ENCODE measurements around the gene GBX2.

Gene GBX2

DNA sequence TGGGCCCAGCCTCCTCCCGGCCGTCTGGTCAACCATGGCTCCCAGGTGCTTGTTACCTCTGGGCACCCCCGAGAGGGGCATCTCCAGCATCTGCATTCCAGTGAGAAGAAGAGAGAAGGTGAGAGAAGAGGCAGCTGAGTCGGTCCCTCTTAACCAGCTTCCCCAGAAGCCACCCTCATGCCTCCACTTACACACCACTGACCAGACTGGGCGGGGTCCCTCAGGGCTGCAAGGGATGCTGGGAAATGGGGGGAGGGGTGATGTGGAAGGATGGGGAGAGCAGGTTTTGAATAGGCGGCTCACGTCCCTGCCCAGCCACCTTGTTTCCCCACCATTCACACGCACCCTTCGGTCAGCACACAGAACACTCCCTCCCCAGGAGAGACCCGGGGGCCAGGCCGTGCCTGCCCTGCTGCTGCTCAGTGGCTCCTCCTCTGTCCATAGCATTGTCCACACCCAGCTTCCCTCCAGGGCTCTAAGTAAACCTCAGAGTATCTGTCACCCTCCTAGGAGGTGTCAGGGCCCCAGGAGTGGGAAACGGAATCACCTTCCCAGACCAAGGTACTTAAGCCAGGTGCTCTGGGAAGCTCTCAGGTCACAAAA, 34.7 kb downstream of the GBX2 start:
- H3K4me3 ChIP-seq (replicated peaks; ENCODE audit: insufficient read depth, low read length): no peak overlapping the region
- no peaks in the 10 kb centered on the region for H3K27me3 ChIP-seq (ENCODE audit: insufficient read depth, poor library complexity, severe bottlenecking)
- no peak for DNase-seq (ENCODE audit: low read depth in 1 of 2, low spot score in 1 of 2)
- H3K27ac ChIP-seq (replicated peaks): no peak overlapping the region
- TF ChIP-seq GABPA (IDR thresholded peaks at IDR 0.05; ENCODE audit: low read depth) (no peak), POLR2AphosphoS5 (IDR thresholded peaks at IDR 0.05; ENCODE audit: low read depth) (no peak), SPI1 (IDR thresholded peaks at IDR 0.05; ENCODE audit: borderline replicate concordance, low read depth) (no peak)
- TF ChIP-seq, protein P1, sequence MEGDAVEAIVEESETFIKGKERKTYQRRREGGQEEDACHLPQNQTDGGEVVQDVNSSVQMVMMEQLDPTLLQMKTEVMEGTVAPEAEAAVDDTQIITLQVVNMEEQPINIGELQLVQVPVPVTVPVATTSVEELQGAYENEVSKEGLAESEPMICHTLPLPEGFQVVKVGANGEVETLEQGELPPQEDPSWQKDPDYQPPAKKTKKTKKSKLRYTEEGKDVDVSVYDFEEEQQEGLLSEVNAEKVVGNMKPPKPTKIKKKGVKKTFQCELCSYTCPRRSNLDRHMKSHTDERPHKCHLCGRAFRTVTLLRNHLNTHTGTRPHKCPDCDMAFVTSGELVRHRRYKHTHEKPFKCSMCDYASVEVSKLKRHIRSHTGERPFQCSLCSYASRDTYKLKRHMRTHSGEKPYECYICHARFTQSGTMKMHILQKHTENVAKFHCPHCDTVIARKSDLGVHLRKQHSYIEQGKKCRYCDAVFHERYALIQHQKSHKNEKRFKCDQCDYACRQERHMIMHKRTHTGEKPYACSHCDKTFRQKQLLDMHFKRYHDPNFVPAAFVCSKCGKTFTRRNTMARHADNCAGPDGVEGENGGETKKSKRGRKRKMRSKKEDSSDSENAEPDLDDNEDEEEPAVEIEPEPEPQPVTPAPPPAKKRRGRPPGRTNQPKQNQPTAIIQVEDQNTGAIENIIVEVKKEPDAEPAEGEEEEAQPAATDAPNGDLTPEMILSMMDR (IDR thresholded peaks at IDR 0.05; ENCODE audit: insufficient read depth, low read length): no peak
- TF ChIP-seq, protein P2, sequence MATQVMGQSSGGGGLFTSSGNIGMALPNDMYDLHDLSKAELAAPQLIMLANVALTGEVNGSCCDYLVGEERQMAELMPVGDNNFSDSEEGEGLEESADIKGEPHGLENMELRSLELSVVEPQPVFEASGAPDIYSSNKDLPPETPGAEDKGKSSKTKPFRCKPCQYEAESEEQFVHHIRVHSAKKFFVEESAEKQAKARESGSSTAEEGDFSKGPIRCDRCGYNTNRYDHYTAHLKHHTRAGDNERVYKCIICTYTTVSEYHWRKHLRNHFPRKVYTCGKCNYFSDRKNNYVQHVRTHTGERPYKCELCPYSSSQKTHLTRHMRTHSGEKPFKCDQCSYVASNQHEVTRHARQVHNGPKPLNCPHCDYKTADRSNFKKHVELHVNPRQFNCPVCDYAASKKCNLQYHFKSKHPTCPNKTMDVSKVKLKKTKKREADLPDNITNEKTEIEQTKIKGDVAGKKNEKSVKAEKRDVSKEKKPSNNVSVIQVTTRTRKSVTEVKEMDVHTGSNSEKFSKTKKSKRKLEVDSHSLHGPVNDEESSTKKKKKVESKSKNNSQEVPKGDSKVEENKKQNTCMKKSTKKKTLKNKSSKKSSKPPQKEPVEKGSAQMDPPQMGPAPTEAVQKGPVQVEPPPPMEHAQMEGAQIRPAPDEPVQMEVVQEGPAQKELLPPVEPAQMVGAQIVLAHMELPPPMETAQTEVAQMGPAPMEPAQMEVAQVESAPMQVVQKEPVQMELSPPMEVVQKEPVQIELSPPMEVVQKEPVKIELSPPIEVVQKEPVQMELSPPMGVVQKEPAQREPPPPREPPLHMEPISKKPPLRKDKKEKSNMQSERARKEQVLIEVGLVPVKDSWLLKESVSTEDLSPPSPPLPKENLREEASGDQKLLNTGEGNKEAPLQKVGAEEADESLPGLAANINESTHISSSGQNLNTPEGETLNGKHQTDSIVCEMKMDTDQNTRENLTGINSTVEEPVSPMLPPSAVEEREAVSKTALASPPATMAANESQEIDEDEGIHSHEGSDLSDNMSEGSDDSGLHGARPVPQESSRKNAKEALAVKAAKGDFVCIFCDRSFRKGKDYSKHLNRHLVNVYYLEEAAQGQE (IDR thresholded peaks at IDR 0.05; ENCODE audit: insufficient replicate concordance, low read depth): no peak

DNA sequence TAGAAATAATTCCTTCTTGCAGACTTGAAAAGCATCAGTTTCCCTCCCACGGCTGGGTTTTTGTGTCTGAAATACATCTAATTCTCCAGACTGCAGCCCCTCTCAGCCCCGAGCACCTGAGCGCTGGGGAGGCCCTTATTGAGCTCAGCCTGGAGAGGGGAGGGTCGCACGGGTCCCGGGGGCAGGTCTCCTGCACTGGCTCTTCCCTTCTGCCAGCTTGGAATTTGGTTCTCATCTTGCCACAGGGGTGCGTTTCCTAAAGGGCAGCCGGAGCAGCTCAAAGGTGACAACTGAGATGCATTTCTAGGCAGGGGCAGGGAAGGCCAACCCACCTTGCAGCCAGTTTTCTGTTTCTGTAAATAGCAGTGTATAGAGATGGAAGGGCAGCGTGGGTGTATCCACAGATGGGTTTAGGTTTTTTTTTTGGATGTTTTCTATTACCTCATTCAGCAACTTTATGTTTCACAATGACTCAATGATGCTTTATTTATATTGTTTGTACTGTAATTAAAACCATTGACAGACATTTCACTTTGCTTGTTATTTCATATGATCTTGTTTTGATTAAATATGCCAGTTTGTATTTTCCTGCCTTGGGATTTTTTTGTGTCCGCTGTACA, 37.0 kb downstream of the GBX2 start:
- no peak for DNase-seq (ENCODE audit: low read depth in 1 of 2, low spot score in 1 of 2)
- no peak overlapping the region for H3K27ac ChIP-seq (replicated peaks)
- H3K4me3 ChIP-seq (replicated peaks; ENCODE audit: insufficient read depth, low read length): no peak overlapping the region
- no peak for TF ChIP-seq SPI1 (IDR thresholded peaks at IDR 0.05; ENCODE audit: borderline replicate concordance, low read depth)
- TF ChIP-seq, protein P2 (IDR thresholded peaks at IDR 0.05; ENCODE audit: insufficient replicate concordance, low read depth): no peak
- TF ChIP-seq GABPA (IDR thresholded peaks at IDR 0.05; ENCODE audit: low read depth): no peak
- no peak for TF ChIP-seq POLR2AphosphoS5 (IDR thresholded peaks at IDR 0.05; ENCODE audit: low read depth)
- no peaks in the 10 kb centered on the region for H3K27me3 ChIP-seq (ENCODE audit: insufficient read depth, poor library complexity, severe bottlenecking)

DNA sequence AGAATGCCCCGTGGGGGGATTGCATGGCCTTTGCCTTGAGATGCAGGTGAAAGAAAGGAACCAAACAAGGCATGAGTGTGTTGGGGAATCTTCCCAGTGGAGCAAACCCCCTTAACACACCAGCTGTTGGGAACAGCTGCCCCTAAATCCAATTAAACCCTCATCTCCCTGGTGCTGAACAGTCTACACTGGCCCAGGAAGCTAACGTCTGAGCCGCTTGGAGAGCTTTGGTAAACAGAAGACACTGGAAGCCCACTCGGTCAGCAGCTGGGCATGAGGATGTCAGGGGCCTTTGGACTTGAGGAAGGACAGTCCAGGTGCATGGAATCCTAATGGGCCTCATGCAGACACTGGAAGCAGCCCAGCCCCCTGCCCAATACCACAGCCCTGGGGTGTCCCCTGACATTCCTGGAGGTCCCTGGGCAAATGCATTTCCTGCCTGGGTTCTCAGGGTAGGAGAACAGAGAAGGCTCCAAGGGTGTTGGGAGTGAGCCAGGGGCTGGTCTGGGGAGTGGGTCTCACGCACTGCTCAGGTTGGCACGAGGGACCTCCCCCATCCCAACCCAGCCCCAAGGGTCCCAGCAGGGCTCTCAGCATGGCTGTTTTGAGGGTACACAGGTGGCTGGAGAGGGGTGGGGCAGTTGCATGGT, 37.7 kb downstream of the GBX2 start:
- no peak for DNase-seq (ENCODE audit: low read depth in 1 of 2, low spot score in 1 of 2)
- TF ChIP-seq, protein P1 (IDR thresholded peaks at IDR 0.05; ENCODE audit: insufficient read depth, low read length): no peak
- no peak for TF ChIP-seq GABPA (IDR thresholded peaks at IDR 0.05; ENCODE audit: low read depth)
- TF ChIP-seq SPI1 (IDR thresholded peaks at IDR 0.05; ENCODE audit: borderline replicate concordance, low read depth): no peak
- TF ChIP-seq, protein P2 (IDR thresholded peaks at IDR 0.05; ENCODE audit: insufficient replicate concordance, low read depth): no peak
- TF ChIP-seq POLR2AphosphoS5 (IDR thresholded peaks at IDR 0.05; ENCODE audit: low read depth): no peak
- no peak overlapping the region for H3K4me3 ChIP-seq (replicated peaks; ENCODE audit: insufficient read depth, low read length)
- H3K27ac ChIP-seq (replicated peaks): no peak overlapping the region
- H3K27me3 ChIP-seq (ENCODE audit: insufficient read depth, poor library complexity, severe bottlenecking): no peaks in the 10 kb centered on the region
